GM23248 (cell line): Measurements from ENCODE around the gene MDK.

Experiments
- EZH2 ChIP-seq: fragments of 200-600 bp; sonication (generic); IDR thresholded peaks from 2 replicates; pipeline ENCODE4 v1.6.1; 2018; ENCODE audit warnings: antibody characterized with exemption, mild to moderate bottlenecking; ENCODE audit not compliant: insufficient read depth, poor library complexity, severe bottlenecking
- EZH2phosphoT487 ChIP-seq: fragments of 200-600 bp; sonication (generic); IDR thresholded peaks from 2 replicates; pipeline ENCODE4 v1.6.1; 2018; ENCODE audit warnings: antibody characterized with exemption, moderate library complexity, mild to moderate bottlenecking, low read depth; ENCODE audit not compliant: insufficient read depth

DNA sequence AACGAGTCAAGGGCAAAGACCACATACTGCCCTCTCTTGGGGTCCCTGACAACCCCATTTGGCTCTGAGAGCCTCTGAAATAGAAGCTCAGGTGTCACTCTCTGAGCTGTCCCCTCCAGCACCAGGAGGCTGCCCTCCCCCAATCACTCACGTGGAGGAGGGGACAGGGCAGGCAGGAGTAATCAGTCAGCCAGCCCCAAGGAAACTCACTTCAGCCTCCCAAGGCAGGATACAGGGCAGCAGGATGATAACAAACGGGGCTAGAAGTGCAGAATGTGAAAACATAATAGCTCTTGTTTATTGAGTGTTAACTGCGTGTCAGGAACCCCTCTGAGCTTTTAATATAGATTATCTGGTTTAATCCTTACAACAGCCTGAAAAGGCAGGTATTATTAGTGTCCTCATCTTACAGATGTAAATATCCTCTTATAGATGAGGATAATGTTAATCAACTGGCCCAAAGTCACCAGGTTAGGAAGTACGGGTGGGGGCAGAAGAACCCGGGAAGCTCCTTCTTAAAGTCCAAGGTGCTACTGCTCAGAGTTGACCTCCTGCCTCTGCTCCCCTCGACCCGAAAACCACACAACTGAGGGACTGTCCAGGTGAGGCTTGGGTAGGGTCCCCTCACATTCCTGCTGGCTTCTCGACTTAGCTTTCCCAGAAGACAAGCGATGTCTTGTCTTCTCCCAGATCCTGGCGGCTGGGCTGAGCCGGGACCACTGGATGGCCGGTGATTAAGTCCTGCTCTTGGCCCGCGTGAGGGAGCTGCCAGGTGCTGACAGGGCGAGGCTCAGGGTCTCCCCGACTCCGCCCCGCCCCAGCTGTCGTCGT is 7.4 kb downstream of the MDK start:
- TF ChIP-seq EZH2: peak; percentile 13
- TF ChIP-seq EZH2phosphoT487: no peak
